Measurements from ENCODE around the gene KRT13. TPM values are rescaled to one million over a fixed set of nuclear protein-coding genes. Genes with fewer than 3 reads are reported as not detected.
A peak's percentile ranks its signal among the peaks of the same experiment; 100 is the strongest.

KRT13 gene
- total and polyA plus RNA-seq, 9 of the 15 experiments (the other 6 are each of a cell fraction or from before 2014, with no cell fraction given): 0.11 to 1.1 (median 0.24) TPM; not detected in 3

DNA sequence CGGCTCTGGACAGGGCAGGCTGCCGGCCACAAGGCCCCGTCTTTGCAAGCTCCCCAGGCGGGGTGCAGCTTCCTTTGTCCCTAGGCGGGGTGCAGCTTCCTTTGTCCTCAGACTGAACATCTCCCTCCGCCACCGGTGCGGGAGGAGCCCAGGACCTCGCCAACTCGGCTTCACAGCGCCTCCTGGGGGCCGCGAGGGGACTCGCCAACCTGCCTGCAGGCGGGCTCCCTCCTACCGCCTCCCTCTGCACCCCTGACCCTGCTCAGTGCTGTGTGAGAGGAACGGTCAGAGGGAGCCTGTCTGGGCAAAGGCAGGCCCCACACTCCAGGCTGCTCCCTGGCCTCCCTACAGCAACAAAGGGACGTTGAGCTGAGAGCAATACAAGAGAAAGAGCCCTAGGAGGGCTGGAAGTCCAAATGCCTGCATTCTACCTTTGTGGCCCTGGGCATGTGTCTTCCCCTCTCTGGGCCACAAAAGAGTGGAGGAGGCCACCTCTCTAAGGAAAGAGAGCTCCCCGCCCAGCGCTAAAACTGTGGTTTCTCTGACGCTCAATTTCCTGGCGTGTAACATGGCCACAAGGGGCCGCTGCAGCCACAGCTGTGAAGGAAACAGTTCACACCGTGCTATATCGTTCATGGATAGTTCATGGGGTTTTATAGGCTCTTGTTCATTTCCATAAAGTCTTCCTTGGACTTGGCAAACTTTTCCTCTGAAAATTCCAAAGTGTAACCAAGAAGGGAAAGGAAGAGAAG, 43.6 kb upstream of the KRT13 start (continued):
- TF ChIP-seq TFAP4 (CRISPR knock-in tag; IDR thresholded peaks at IDR 0.05; ENCODE audit: borderline replicate concordance) (peak; percentile 71), HDAC3 (IDR thresholded peaks at IDR 0.05; ENCODE audit: borderline replicate concordance, partially characterized antibody) (no peak), HMGN3 (IDR thresholded peaks at IDR 0.05; ENCODE audit: borderline replicate concordance, extremely low read depth, insufficient read length, low read depth, low read length) (no peak), REST (IDR thresholded peaks at IDR 0.05; ENCODE audit: borderline replicate concordance) (peak; percentile 93), REST (CRISPR knock-in tag; IDR thresholded peaks at IDR 0.05; ENCODE audit: low read depth) (no peak), CREB1 (IDR thresholded peaks at IDR 0.05) (peak; percentile 51), CREB1 (CRISPR knock-in tag; IDR thresholded peaks at IDR 0.05) (peak; percentile 58; the same call in 1 of the 2 replicates), KAT2B (IDR thresholded peaks at IDR 0.05; ENCODE audit: low read depth, low read length) (no peak), SNAPC5 (CRISPR knock-in tag; IDR thresholded peaks at IDR 0.05) (no peak), TAF1 (IDR thresholded peaks at IDR 0.05; ENCODE audit: control insufficient read depth, extremely low read depth, insufficient read depth, low read length, severe bottlenecking) (no peak), ADNP (tag; IDR thresholded peaks at IDR 0.05) (no peak), KDM5B (IDR thresholded peaks at IDR 0.05; ENCODE audit: insufficient replicate concordance, low read depth, low read length) (no peak), ZBTB43 (CRISPR knock-in tag; IDR thresholded peaks at IDR 0.05) (no peak)
